ENCODE measurements around the gene RTTN. TPM values are rescaled to one million over a fixed set of nuclear protein-coding genes. Genes with fewer than 3 reads are reported as not detected.
"Not testable (repeated sequence)": the region's sequence is repeated elsewhere in the genome, so short reads cannot be mapped to it uniquely, and the experiment has no call there.

Gene RTTN
- total RNA-seq, 1 donor from 2014 or later, result 12.2 TPM

GRCh38 chr18:70107091-70107490, 98.4 kb downstream of the RTTN start:
- intact Hi-C loops (cut with DNase I), result no loop called here
- no peak for DNase-seq (ENCODE audit: low spot score)

GRCh38 chr18:70102854-70103253, 102.6 kb downstream of the RTTN start:
- DNase-seq (ENCODE audit: low spot score); intact Hi-C loops (cut with DNase I): not testable (repeated sequence)

GRCh38 chr18:70089858-70090257, 115.6 kb downstream of the RTTN start:
- no peak for DNase-seq (ENCODE audit: low spot score)
- intact Hi-C loops (cut with DNase I), result loop anchor here (5.0 kb wide), 1 partner anchor 1243 kb away; no protein-coding TSS in a partner anchor

- intact Hi-C loops (cut with DNase I), result loop anchor here (5.0 kb wide), 1 partner anchor 1239 kb away; no protein-coding TSS in a partner anchor
- no peak for DNase-seq (ENCODE audit: low spot score)
These were observed 119.4 kb downstream of the RTTN start for GRCh38 chr18:70086085-70086484.

- no peak for DNase-seq (ENCODE audit: low spot score)
- intact Hi-C loops (cut with DNase I), result loop anchor here (5.0 kb wide), 1 partner anchor 1238 kb away; no protein-coding TSS in a partner anchor
These were observed 119.8 kb downstream of the RTTN start for GRCh38 chr18:70085641-70086040.

GRCh38 chr18:70082430-70082829, 123.1 kb downstream of the RTTN start:
- no peak for DNase-seq (ENCODE audit: low spot score)
- intact Hi-C loops (cut with DNase I), result no loop called here

GRCh38 chr18:70078106-70078505, 127.4 kb downstream of the RTTN start:
- intact Hi-C loops (cut with DNase I), result loop anchor here (10.0 kb wide), 1 partner anchor 443 kb away; no protein-coding TSS in a partner anchor
- DNase-seq (ENCODE audit: low spot score), result no peak

GRCh38 chr18:70075906-70076305, 129.6 kb downstream of the RTTN start:
- intact Hi-C loops (cut with DNase I), result loop anchor here (10.0 kb wide), 1 partner anchor 441 kb away; no protein-coding TSS in a partner anchor
- DNase-seq (ENCODE audit: low spot score), result no peak

GRCh38 chr18:70074116-70074515, 131.4 kb downstream of the RTTN start:
- intact Hi-C loops (cut with DNase I), result loop anchor here (10.0 kb wide), 1 partner anchor 439 kb away; no protein-coding TSS in a partner anchor
- DNase-seq (ENCODE audit: low spot score), result no peak

- DNase-seq (ENCODE audit: low spot score), result no peak
- intact Hi-C loops (cut with DNase I), result loop anchor here (10.0 kb wide), 1 partner anchor 439 kb away; no protein-coding TSS in a partner anchor
These were observed 132.1 kb downstream of the RTTN start for GRCh38 chr18:70073432-70073831.

- DNase-seq (ENCODE audit: low spot score), result no peak
- intact Hi-C loops (cut with DNase I), result loop anchor here (10.0 kb wide), 1 partner anchor 438 kb away; no protein-coding TSS in a partner anchor
These were observed 132.8 kb downstream of the RTTN start for GRCh38 chr18:70072678-70073077.

- intact Hi-C loops (cut with DNase I), result loop anchor here (10.0 kb wide), 1 partner anchor 435 kb away; no protein-coding TSS in a partner anchor
These were observed 135.5 kb downstream of the RTTN start for GRCh38 chr18:70069965-70070364.

GRCh38 chr18:70069382-70069781, 136.1 kb downstream of the RTTN start:
- no peak for DNase-seq (ENCODE audit: low spot score)
- intact Hi-C loops (cut with DNase I), result no loop called here

More at GRCh38 chr18:70069965-70070364, 135.5 kb downstream of the RTTN start:
- DNase-seq (ENCODE audit: low spot score), result no peak

- DNase-seq (ENCODE audit: low spot score), result no peak
- intact Hi-C loops (cut with DNase I), result no loop called here
These were observed 136.5 kb downstream of the RTTN start for GRCh38 chr18:70068981-70069380.

GRCh38 chr18:70059684-70060083, 145.8 kb downstream of the RTTN start:
- DNase-seq (ENCODE audit: low spot score), result no peak
- intact Hi-C loops (cut with DNase I), result no loop called here

- intact Hi-C loops (cut with DNase I), result no loop called here
- DNase-seq (ENCODE audit: low spot score), result no peak
These were observed 146.6 kb downstream of the RTTN start for GRCh38 chr18:70058916-70059315.

- intact Hi-C loops (cut with DNase I), result loop anchor here (5.0 to 10.0 kb wide), 2 partner anchors 51 to 203 kb away; no protein-coding TSS in a partner anchor
- DNase-seq (ENCODE audit: low spot score), result no peak
These were observed 157.4 kb downstream of the RTTN start for GRCh38 chr18:70047931-70048603.

- intact Hi-C loops (cut with DNase I), result loop anchor here (5.0 to 10.0 kb wide), 2 partner anchors 49 to 202 kb away; no protein-coding TSS in a partner anchor
These were observed 158.7 kb downstream of the RTTN start for GRCh38 chr18:70046796-70047195.

GRCh38 chr18:70046207-70046606, 159.3 kb downstream of the RTTN start:
- intact Hi-C loops (cut with DNase I), result loop anchor here (5.0 to 10.0 kb wide), 2 partner anchors 49 to 201 kb away; no protein-coding TSS in a partner anchor
- no peak for DNase-seq (ENCODE audit: low spot score)

More at GRCh38 chr18:70046796-70047195, 158.7 kb downstream of the RTTN start:
- no peak for DNase-seq (ENCODE audit: low spot score)

GRCh38 chr18:70044632-70045031, 160.9 kb downstream of the RTTN start:
- no peak for DNase-seq (ENCODE audit: low spot score)
- intact Hi-C loops (cut with DNase I), result loop anchor here (5.0 to 10.0 kb wide), 2 partner anchors 47 to 200 kb away; no protein-coding TSS in a partner anchor

Data from cardiac septum (tissue), 1 donor.